HG03159 (cell line): Measurements from ENCODE around the gene ANKS1A.
"Not testable (repeated sequence)": the region's sequence is repeated elsewhere in the genome, so short reads cannot be mapped to it uniquely, and the experiment has no call there.

Experiments used
- ATAC-seq: cut with Tn5 transposase; IDR thresholded peaks from one replicate; pipeline ENCODE4 v1.9.1; 2021; ENCODE audit warnings: mild to moderate bottlenecking, moderate library complexity; ENCODE audit not compliant: unreplicated experiment

The ANKS1A gene

GRCh38 chr6:34917626-34918285 lies 28.7 kb downstream of the ANKS1A start:
- no peak for ATAC-seq

GRCh38 chr6:34919651-34920050 lies 30.6 kb downstream of the ANKS1A start:
- no peak for ATAC-seq

- ATAC-seq: no peak
These were observed 31.0 kb downstream of the ANKS1A start for GRCh38 chr6:34920097-34920496.

GRCh38 chr6:34922177-34922663 lies 33.2 kb downstream of the ANKS1A start:
- no peak for ATAC-seq

GRCh38 chr6:34924831-34925625 lies 36.0 kb downstream of the ANKS1A start:
- ATAC-seq: no peak

- no peak for ATAC-seq
These were observed 37.6 kb downstream of the ANKS1A start for GRCh38 chr6:34926655-34927054.

GRCh38 chr6:34928220-34928619 lies 39.2 kb downstream of the ANKS1A start:
- no peak for ATAC-seq

- no peak for ATAC-seq
These were observed 39.6 kb downstream of the ANKS1A start for GRCh38 chr6:34928695-34929094.

- no peak for ATAC-seq
These were observed 40.4 kb downstream of the ANKS1A start for GRCh38 chr6:34929241-34929978.

GRCh38 chr6:34930221-34930620 lies 41.2 kb downstream of the ANKS1A start:
- ATAC-seq: no peak

- ATAC-seq: not testable (repeated sequence)
These were observed 43.1 kb downstream of the ANKS1A start for GRCh38 chr6:34932202-34932601.

GRCh38 chr6:34934516-34934915 lies 45.5 kb downstream of the ANKS1A start:
- ATAC-seq: no peak

GRCh38 chr6:34938268-34938667 lies 49.2 kb downstream of the ANKS1A start:
- ATAC-seq: no peak

- ATAC-seq: no peak
These were observed 51.0 kb downstream of the ANKS1A start for GRCh38 chr6:34940030-34940434.

GRCh38 chr6:34941421-34941820 lies 52.4 kb downstream of the ANKS1A start:
- ATAC-seq: no peak

- no peak for ATAC-seq
These were observed 56.3 kb downstream of the ANKS1A start for GRCh38 chr6:34945317-34945716.

GRCh38 chr6:34947561-34947960 lies 58.5 kb downstream of the ANKS1A start:
- ATAC-seq: no peak

GRCh38 chr6:34949636-34950035 lies 60.6 kb downstream of the ANKS1A start:
- ATAC-seq: no peak

- ATAC-seq: no peak
These were observed 61.8 kb downstream of the ANKS1A start for GRCh38 chr6:34950849-34951248.

GRCh38 chr6:34951731-34952130 lies 62.7 kb downstream of the ANKS1A start:
- no peak for ATAC-seq
